SH-SY5Y (cell line): ENCODE data around the gene SLC25A5.

Source experiments
- GATA2 ChIP-seq: IDR thresholded peaks from 2 replicates; pipeline ENCODE4 v1.6.1; 2011; ENCODE audit warnings: mild to moderate bottlenecking, low read depth, low read length
- GATA3 ChIP-seq: IDR thresholded peaks from 2 replicates; pipeline ENCODE4 v1.6.1; 2011; ENCODE audit warnings: low read depth, mild to moderate bottlenecking, low read length, moderate library complexity

GRCh38 chrX:119512146-119512800 is 44.0 kb downstream of the SLC25A5 start:
- TF ChIP-seq GATA2 = no peak
- TF ChIP-seq GATA3 = no peak
